ENCODE results near the gene ARPC4. TPM values are rescaled to one million over a fixed set of nuclear protein-coding genes. Genes with fewer than 3 reads are reported as not detected.

ARPC4 gene
- total RNA-seq, 1 donor from 2014 or later, result 129 TPM

GRCh38 chr3:9800529-9800928 is 7.6 kb downstream of the ARPC4 start:
- peak; percentile 42 for TF ChIP-seq CTCF (IDR thresholded peaks at IDR 0.05; ENCODE audit: unreplicated experiment)

GRCh38 chr3:9803494-9803893 is 10.6 kb downstream of the ARPC4 start:
- no peak for TF ChIP-seq CTCF (IDR thresholded peaks at IDR 0.05; ENCODE audit: unreplicated experiment)
- H3K4me3 Mint-ChIP-seq (ENCODE audit: low read depth), result no peak overlapping the region
- no peaks in the 10 kb centered on the region for H3K9me3 Mint-ChIP-seq (ENCODE audit: low read depth)
- no peak for DNase-seq (ENCODE audit: low spot score, unreplicated experiment)
- H3K4me1 Mint-ChIP-seq (ENCODE audit: low read depth), result no peaks in the 10 kb centered on the region
- H3K36me3 Mint-ChIP-seq (ENCODE audit: insufficient read depth), result peaks cover 20% of the 10 kb centered on the region
- H3K27me3 Mint-ChIP-seq, result no peaks in the 10 kb centered on the region
- H3K27ac Mint-ChIP-seq, result peak overlapping the region; percentile 38

More at GRCh38 chr3:9800529-9800928, 7.6 kb downstream of the ARPC4 start:
- H3K9me3 Mint-ChIP-seq (ENCODE audit: low read depth), result no peaks in the 10 kb centered on the region
- no peak overlapping the region for H3K4me3 Mint-ChIP-seq (ENCODE audit: low read depth)
- no peak overlapping the region for H3K27ac Mint-ChIP-seq
- H3K27me3 Mint-ChIP-seq, result no peaks in the 10 kb centered on the region
- peaks cover 26% of the 10 kb centered on the region for H3K36me3 Mint-ChIP-seq (ENCODE audit: insufficient read depth)
- DNase-seq (ENCODE audit: low spot score, unreplicated experiment), result no peak
- no peaks in the 10 kb centered on the region for H3K4me1 Mint-ChIP-seq (ENCODE audit: low read depth)

- no peaks in the 10 kb centered on the region for H3K27me3 Mint-ChIP-seq
- H3K36me3 Mint-ChIP-seq (ENCODE audit: insufficient read depth), result peaks cover 19% of the 10 kb centered on the region
- H3K9me3 Mint-ChIP-seq (ENCODE audit: low read depth), result no peaks in the 10 kb centered on the region
- no peak overlapping the region for H3K4me3 Mint-ChIP-seq (ENCODE audit: low read depth)
- no peak overlapping the region for H3K27ac Mint-ChIP-seq
- DNase-seq (ENCODE audit: low spot score, unreplicated experiment), result no peak
- TF ChIP-seq CTCF (IDR thresholded peaks at IDR 0.05; ENCODE audit: unreplicated experiment), result no peak
- peaks cover 4% of the 10 kb centered on the region for H3K4me1 Mint-ChIP-seq (ENCODE audit: low read depth)
Measured at GRCh38 chr3:9804996-9805395, 12.1 kb downstream of the ARPC4 start.

GRCh38 chr3:9806137-9806536 is 13.3 kb downstream of the ARPC4 start:
- no peak for TF ChIP-seq CTCF (IDR thresholded peaks at IDR 0.05; ENCODE audit: unreplicated experiment)
- DNase-seq (ENCODE audit: low spot score, unreplicated experiment), result no peak
- peaks cover 6% of the 10 kb centered on the region for H3K27me3 Mint-ChIP-seq
- peaks cover 7% of the 10 kb centered on the region for H3K4me1 Mint-ChIP-seq (ENCODE audit: low read depth)
- H3K4me3 Mint-ChIP-seq (ENCODE audit: low read depth), result no peak overlapping the region
- H3K9me3 Mint-ChIP-seq (ENCODE audit: low read depth), result no peaks in the 10 kb centered on the region
- H3K27ac Mint-ChIP-seq, result peak overlapping the region; percentile 20
- H3K36me3 Mint-ChIP-seq (ENCODE audit: insufficient read depth), result peaks cover 17% of the 10 kb centered on the region

- H3K4me3 Mint-ChIP-seq (ENCODE audit: low read depth), result no peak overlapping the region
- H3K27me3 Mint-ChIP-seq, result peaks cover 13% of the 10 kb centered on the region
- no peak overlapping the region for H3K27ac Mint-ChIP-seq
- no peak for TF ChIP-seq CTCF (IDR thresholded peaks at IDR 0.05; ENCODE audit: unreplicated experiment)
- no peak for DNase-seq (ENCODE audit: low spot score, unreplicated experiment)
- peaks cover 15% of the 10 kb centered on the region for H3K36me3 Mint-ChIP-seq (ENCODE audit: insufficient read depth)
- no peaks in the 10 kb centered on the region for H3K9me3 Mint-ChIP-seq (ENCODE audit: low read depth)
- peaks cover 9% of the 10 kb centered on the region for H3K4me1 Mint-ChIP-seq (ENCODE audit: low read depth)
Measured at GRCh38 chr3:9806688-9807589, 14.1 kb downstream of the ARPC4 start.
